Lung (tissue), 12 donors: ENCODE results near the gene ZIC2. TPM values are rescaled to one million over a fixed set of nuclear protein-coding genes. Genes with fewer than 3 reads are reported as not detected.
A peak's percentile ranks its signal among the peaks of the same experiment; 100 is the strongest.

ENCODE experiments used
- ATAC-seq: fragments of 200-7000 bp; cut with Tn5 transposase; one replicate; pipeline ENCODE4 v1.9.1; 2020; ENCODE audit warnings: moderate number of reproducible peaks; ENCODE audit not compliant: insufficient read depth, low FRiP score
- DNase-seq, 3 donors: peaks; one replicate each; pipeline ENCODE4 v3.0.0-alpha.2; 2013 to 2017
- H3K27ac ChIP-seq, 2 donors: one replicate each; pipeline ENCODE4 v1.5.1; 2013; ENCODE audit warnings: mild to moderate bottlenecking in 2 of 2, moderate library complexity in 2 of 2, control low read depth in 1 of 2, inconsistent platforms in 1 of 2, low read depth in 1 of 2, low read length in 1 of 2
- H3K27me3 ChIP-seq, 3 donors: one replicate each; pipeline ENCODE4 v1.5.1; 2013; ENCODE audit warnings: low read length in 2 of 3; ENCODE audit not compliant: control insufficient read depth in 3 of 3, insufficient read depth in 3 of 3
- H3K36me3 ChIP-seq, 4 donors: one replicate each; pipeline ENCODE4 v1.5.1; 2013; ENCODE audit warnings: low read length in 4 of 4, mild to moderate bottlenecking in 1 of 4, moderate library complexity in 1 of 4; ENCODE audit not compliant: control insufficient read depth in 4 of 4, insufficient read depth in 4 of 4
- H3K4me1 ChIP-seq, 5 donors: one replicate each; pipeline ENCODE4 v1.5.1; 2013; ENCODE audit warnings: low read length in 5 of 5, mild to moderate bottlenecking in 2 of 5, moderate library complexity in 1 of 5; ENCODE audit not compliant: control insufficient read depth in 5 of 5, insufficient read depth in 5 of 5
- H3K4me3 ChIP-seq: one replicate; pipeline ENCODE4 v1.5.1; 2013; ENCODE audit warnings: mild to moderate bottlenecking, control low read depth, moderate library complexity
- H3K9ac ChIP-seq, 2 donors: one replicate each; pipeline ENCODE4 v1.5.1; 2013; ENCODE audit warnings: low read length in 2 of 2, control low read depth in 1 of 2; ENCODE audit not compliant: insufficient read depth in 1 of 2
- H3K9me3 ChIP-seq, 4 donors: one replicate each; pipeline ENCODE4 v1.5.1; 2013; ENCODE audit warnings: low read length in 3 of 4, mild to moderate bottlenecking in 1 of 4, moderate library complexity in 1 of 4; ENCODE audit not compliant: control insufficient read depth in 4 of 4, insufficient read depth in 3 of 4
- WGBS, 2 donors: extraction: QIAGEN DNeasy Blood & Tissue Kit; methylation state at CpG; one replicate each; pipeline ENCODE4 v1.1.7; 2013; 5-methylcytosine and 5-hydroxymethylcytosine counted together
- polyA plus RNA-seq, 2 donors: library from polyadenylated mRNA; stranded (reverse); fragments of 200-250 nt; gene quantifications; one replicate each; pipeline ENCODE4 v1.2.1, GENCODE V29; 2013
- total RNA-seq, 2 donors: library from RNA; depleted of rRNA in 1 of 2; stranded (reverse); fragments of >200 nt in 1 of 2; gene quantifications; one replicate each; pipeline ENCODE4 v1.2.1, GENCODE V29; 2014 to 2021
- TF ChIP-seq, protein P1 (sequence below): IDR thresholded peaks from 2 replicates; pipeline ENCODE4 v1.5.1; 2012; ENCODE audit warnings: mild to moderate bottlenecking; ENCODE audit errors: control extremely low read depth, extremely low read depth
- donor health status: control.
- donor health status: control.
- donor health status: Bipolar disorder and iron deficiency.
- donor health status: healthy.
- donor health status: DM: yes; HTN: yes; CAD: no.

Gene ZIC2
- total and polyA plus RNA-seq, 4 donors, result 0.06 TPM; not detected in 3

DNA sequence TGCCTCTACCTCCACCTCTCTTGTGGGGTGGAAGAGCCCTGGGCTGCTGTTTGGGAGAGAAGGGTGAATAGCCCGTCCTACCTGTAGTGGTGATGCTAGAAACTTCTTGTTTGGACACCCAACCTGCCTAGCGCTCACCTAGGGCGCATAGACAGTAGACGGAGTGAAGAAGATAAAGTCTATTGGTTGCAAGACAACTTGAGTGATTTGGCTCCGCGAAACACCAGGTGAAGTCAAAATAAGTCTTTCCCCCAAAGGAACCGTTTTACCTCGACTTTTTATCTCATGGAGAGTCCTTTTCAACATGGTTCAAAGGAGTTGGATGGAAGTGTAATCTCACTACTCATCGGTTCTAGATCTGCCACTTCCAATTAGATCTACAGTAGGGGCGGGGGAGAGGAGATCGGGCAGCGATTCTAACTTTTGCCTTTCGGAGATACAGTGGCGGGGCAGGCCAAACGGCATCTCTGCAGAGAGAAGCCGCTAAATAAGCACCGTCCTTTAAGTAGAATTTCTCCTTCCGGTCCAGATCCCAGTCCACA is 9.3 kb upstream of the ZIC2 start:
- Histone ChIP-seq H3K27ac (no peak overlapping the region), H3K27me3 (peaks cover 23 to 79% (median 76%) of the 10 kb centered on the region in 3 donors), H3K4me3 (no peak overlapping the region), H3K9ac (no peak overlapping the region), H3K36me3 (no peaks in the 10 kb centered on the region), H3K9me3 (peaks cover 0 to 17% (median 0%) of the 10 kb centered on the region in 4 donors), H3K4me1 (peaks cover 0 to 27% (median 7%) of the 10 kb centered on the region in 5 donors)
- WGBS, 2 donors, result 11 to 16% methylated on average over 18 of the region's 18 CpGs
- no peak for ATAC-seq
- TF ChIP-seq, protein P1, sequence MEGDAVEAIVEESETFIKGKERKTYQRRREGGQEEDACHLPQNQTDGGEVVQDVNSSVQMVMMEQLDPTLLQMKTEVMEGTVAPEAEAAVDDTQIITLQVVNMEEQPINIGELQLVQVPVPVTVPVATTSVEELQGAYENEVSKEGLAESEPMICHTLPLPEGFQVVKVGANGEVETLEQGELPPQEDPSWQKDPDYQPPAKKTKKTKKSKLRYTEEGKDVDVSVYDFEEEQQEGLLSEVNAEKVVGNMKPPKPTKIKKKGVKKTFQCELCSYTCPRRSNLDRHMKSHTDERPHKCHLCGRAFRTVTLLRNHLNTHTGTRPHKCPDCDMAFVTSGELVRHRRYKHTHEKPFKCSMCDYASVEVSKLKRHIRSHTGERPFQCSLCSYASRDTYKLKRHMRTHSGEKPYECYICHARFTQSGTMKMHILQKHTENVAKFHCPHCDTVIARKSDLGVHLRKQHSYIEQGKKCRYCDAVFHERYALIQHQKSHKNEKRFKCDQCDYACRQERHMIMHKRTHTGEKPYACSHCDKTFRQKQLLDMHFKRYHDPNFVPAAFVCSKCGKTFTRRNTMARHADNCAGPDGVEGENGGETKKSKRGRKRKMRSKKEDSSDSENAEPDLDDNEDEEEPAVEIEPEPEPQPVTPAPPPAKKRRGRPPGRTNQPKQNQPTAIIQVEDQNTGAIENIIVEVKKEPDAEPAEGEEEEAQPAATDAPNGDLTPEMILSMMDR, result no peak
- DNase-seq, result peak in 1 of 3 donors; percentile 20

DNA sequence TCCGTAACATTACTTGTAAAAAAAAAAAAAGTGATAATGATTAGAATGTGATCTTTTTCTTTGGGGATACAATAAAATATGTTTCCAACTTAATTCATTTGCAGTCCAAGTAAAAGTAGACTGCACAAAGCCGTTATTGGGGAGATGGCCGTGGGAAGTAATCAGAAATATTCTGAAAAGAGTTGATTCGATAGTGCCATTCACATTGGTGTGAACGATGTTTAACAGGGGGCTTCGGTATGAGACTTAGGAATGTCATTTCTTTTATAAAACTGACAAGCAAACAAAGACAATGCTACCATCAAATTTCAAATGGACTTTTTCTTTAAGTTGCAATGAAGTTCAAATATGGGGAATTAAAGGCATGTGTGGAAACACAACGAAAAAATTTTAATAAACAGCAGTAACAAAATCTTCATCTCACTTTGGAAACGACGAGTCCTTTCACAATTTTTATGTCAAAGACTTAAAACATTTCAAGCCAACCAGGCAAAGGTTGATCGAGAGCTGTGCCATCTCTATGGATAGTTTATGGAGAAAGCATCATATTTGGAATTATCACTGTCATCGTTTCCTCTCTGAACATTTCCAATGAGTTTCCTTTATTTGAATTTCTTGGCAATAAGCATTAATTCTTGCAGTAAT is 8.3 kb upstream of the ZIC2 start:
- ATAC-seq, result no peak
- 11 to 16% methylated on average over 11 of the region's 11 CpGs for WGBS, 2 donors

DNA sequence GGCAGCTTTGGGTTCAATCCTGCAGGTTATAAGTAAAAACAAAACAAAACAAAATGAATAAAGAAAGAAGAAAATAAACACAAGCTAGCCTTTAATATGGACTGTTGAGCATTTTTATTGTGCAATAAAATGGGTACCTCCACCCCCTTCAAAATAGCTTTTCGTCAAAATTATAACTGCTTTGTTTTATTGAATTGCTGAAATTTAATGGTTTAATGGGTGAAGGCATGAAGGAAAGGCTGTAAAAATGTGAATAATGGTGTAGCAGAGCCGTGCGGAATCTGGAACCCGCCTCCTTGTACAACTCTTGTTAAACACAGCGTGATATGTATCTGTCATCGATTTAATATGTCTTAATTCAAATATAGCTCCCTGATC is 7.8 kb upstream of the ZIC2 start:
- peak in 1 of 3 donors; percentile 13 for DNase-seq
- H3K27me3 ChIP-seq, result peaks cover 23 to 85% (median 83%) of the 10 kb centered on the region in 3 donors
- 17 to 20% methylated on average over 6 of the region's 6 CpGs for WGBS, 2 donors
- no peak overlapping the region for H3K4me3 ChIP-seq
- H3K9me3 ChIP-seq, result peaks cover 0 to 17% (median 0%) of the 10 kb centered on the region in 4 donors
- H3K27ac ChIP-seq, result no peak overlapping the region
- H3K4me1 ChIP-seq, result peaks cover 0 to 22% (median 5%) of the 10 kb centered on the region in 5 donors
- H3K36me3 ChIP-seq, result no peaks in the 10 kb centered on the region
- no peak overlapping the region for H3K9ac ChIP-seq
- ATAC-seq, result no peak
- TF ChIP-seq, protein P1, result no peak

More for the DNA sequence above, 8.3 kb upstream of the ZIC2 start:
- TF ChIP-seq, protein P1, result no peak
- Histone ChIP-seq H3K27me3 (peaks cover 23 to 80% (median 78%) of the 10 kb centered on the region in 3 donors), H3K4me1 (peaks cover 0 to 25% (median 5%) of the 10 kb centered on the region in 5 donors), H3K27ac (no peak overlapping the region), H3K9ac (no peak overlapping the region), H3K36me3 (no peaks in the 10 kb centered on the region), H3K9me3 (peaks cover 0 to 17% (median 0%) of the 10 kb centered on the region in 4 donors), H3K4me3 (no peak overlapping the region)
- peak in 2 of 3 donors; percentile 11 to 69 for DNase-seq
